Keratinocyte (primary cell): ENCODE data around the gene MYMK. TPM values are rescaled to one million over a fixed set of nuclear protein-coding genes. Genes with fewer than 3 reads are reported as not detected.

Experiments
- DNase-seq: peaks from one replicate; pipeline ENCODE4 v3.0.0-alpha.2; 2011; ENCODE audit warnings: low read depth, missing footprints, low spot score
- FAIRE-seq: peaks from 2 replicates; lab custom pipeline; 2011; peaks lifted over from hg19 to GRCh38; lab: Jason Lieb, UNC
- H2AFZ ChIP-seq: 2 replicates; pipeline ENCODE4 v1.6.0; 2012; ENCODE audit warnings: low read length, control low read depth, inconsistent platforms; ENCODE audit not compliant: control insufficient read depth
- H3K27ac ChIP-seq: 2 replicates; pipeline ENCODE4 v1.5.1; 2011; ENCODE audit warnings: low read length; ENCODE audit not compliant: control insufficient read depth, insufficient read depth
- H3K27me3 ChIP-seq: 3 replicates; pipeline ENCODE4 v1.6.0; 2011; ENCODE audit warnings: low read length; ENCODE audit not compliant: control insufficient read depth, insufficient read depth; ENCODE audit errors: extremely low read depth
- H3K36me3 ChIP-seq, 2 experiments: 2 replicates in 1 of 2; 3 replicates in 1 of 2; pipeline ENCODE4 v1.5.1; 2011; ENCODE audit warnings: low read length in 2 of 2, mild to moderate bottlenecking in 1 of 2; ENCODE audit not compliant: control insufficient read depth in 2 of 2, insufficient read depth in 2 of 2; ENCODE audit errors: extremely low read depth in 1 of 2
- H3K4me1 ChIP-seq: 3 replicates; pipeline ENCODE4 v1.5.1; 2011; ENCODE audit warnings: low read length; ENCODE audit not compliant: control insufficient read depth, insufficient read depth; ENCODE audit errors: extremely low read depth
- H3K4me2 ChIP-seq: 3 replicates; pipeline ENCODE4 v1.6.0; 2011; ENCODE audit warnings: low read depth, low read length; ENCODE audit not compliant: control insufficient read depth, insufficient read depth; ENCODE audit errors: extremely low read depth
- H3K4me3 ChIP-seq, 3 experiments: fragments of 200-600 bp in 1 of 3; sonication (generic) in 1 of 3; 2 replicates in 2 of 3; 3 replicates in 1 of 3; pipeline ENCODE4 v1.5.1; 2011 to 2016; ENCODE audit warnings: low read length in 3 of 3, mild to moderate bottlenecking in 3 of 3, control low read depth in 2 of 3, inconsistent platforms in 1 of 3, low read depth in 1 of 3, mixed read lengths in 1 of 3, mixed run types in 1 of 3, moderate library complexity in 1 of 3; ENCODE audit not compliant: control insufficient read depth in 2 of 3, insufficient read depth in 2 of 3; ENCODE audit errors: extremely low read depth in 1 of 3
- H3K79me2 ChIP-seq: 2 replicates; pipeline ENCODE4 v1.6.0; 2012; ENCODE audit warnings: low read length; ENCODE audit not compliant: control insufficient read depth, insufficient read depth
- H3K9ac ChIP-seq: 3 replicates; pipeline ENCODE4 v1.6.0; 2011; ENCODE audit warnings: low read length; ENCODE audit not compliant: control insufficient read depth, insufficient read depth; ENCODE audit errors: extremely low read depth
- H3K9me1 ChIP-seq: 3 replicates; pipeline ENCODE4 v1.6.0; 2011; ENCODE audit warnings: low read length; ENCODE audit not compliant: control insufficient read depth, insufficient read depth; ENCODE audit errors: extremely low read depth
- H3K9me3 ChIP-seq: 2 replicates; pipeline ENCODE4 v1.5.1; 2012; ENCODE audit warnings: low read depth, low read length; ENCODE audit not compliant: control insufficient read depth
- H4K20me1 ChIP-seq: 3 replicates; pipeline ENCODE4 v1.6.0; 2011; ENCODE audit warnings: low read length; ENCODE audit not compliant: control insufficient read depth, insufficient read depth; ENCODE audit errors: extremely low read depth
- EZH2 ChIP-seq: IDR thresholded peaks from one replicate; pipeline ENCODE4 v1.6.1; 2012; ENCODE audit warnings: inconsistent platforms, mild to moderate bottlenecking, low read length, moderate library complexity
- dilution Hi-C: fragments of 300-500 bp; cut with MboI; formaldehyde crosslinking; loops from one replicate; pipeline ENCODE4 v1.7.0; 2020; ENCODE audit warnings: low sequenced_read_pairs; ENCODE audit not compliant: extremely low pct_ligation_motif_present
- polyA plus RNA-seq, 5 experiments: library from polyadenylated mRNA; depleted of rRNA in 3 of 5; stranded (reverse) in 3 of 5; stranded (forward) in 1 of 5; unstranded in 1 of 5; fragments of >200 nt; gene quantifications; 1 replicate in 1 of 5; 2 replicates in 3 of 5; 3 replicates in 1 of 5; pipeline versions ENCODE4 v1.2.1 to v1.2.3, GENCODE V29; 2011 to 2012; ENCODE audit warnings: missing spikeins in 2 of 5, low read depth in 1 of 5, low replicate concordance in 1 of 5
- TF ChIP-seq, protein P1 (sequence below), 3 experiments: IDR thresholded peaks in 1 of 3; conservative IDR thresholded peaks in 1 of 3; optimal IDR thresholded peaks in 1 of 3; 2 replicates in 2 of 3; 3 replicates in 1 of 3; pipeline versions ENCODE3 to v1.5.1; 2011; ENCODE audit warnings: low read length in 3 of 3, mild to moderate bottlenecking in 3 of 3, moderate library complexity in 2 of 3, control low read depth in 1 of 3, inconsistent platforms in 1 of 3; ENCODE audit not compliant: insufficient read depth in 2 of 3; ENCODE audit errors: extremely low read depth in 1 of 3

MYMK gene
- polyA plus RNA-seq, 1 donor (not counting 4 experiments of a cell fraction or from before 2014, with no cell fraction given), result not detected

- H3K27ac ChIP-seq, result no peak overlapping the region
- peaks cover 9% of the 10 kb centered on the region for H3K4me1 ChIP-seq
- no peak overlapping the region for H3K4me2 ChIP-seq
- FAIRE-seq (no peak), DNase-seq (no peak)
- no peak overlapping the region for H2AFZ ChIP-seq
- H3K4me3 ChIP-seq, result no peak overlapping the region
- TF ChIP-seq, protein P1, sequence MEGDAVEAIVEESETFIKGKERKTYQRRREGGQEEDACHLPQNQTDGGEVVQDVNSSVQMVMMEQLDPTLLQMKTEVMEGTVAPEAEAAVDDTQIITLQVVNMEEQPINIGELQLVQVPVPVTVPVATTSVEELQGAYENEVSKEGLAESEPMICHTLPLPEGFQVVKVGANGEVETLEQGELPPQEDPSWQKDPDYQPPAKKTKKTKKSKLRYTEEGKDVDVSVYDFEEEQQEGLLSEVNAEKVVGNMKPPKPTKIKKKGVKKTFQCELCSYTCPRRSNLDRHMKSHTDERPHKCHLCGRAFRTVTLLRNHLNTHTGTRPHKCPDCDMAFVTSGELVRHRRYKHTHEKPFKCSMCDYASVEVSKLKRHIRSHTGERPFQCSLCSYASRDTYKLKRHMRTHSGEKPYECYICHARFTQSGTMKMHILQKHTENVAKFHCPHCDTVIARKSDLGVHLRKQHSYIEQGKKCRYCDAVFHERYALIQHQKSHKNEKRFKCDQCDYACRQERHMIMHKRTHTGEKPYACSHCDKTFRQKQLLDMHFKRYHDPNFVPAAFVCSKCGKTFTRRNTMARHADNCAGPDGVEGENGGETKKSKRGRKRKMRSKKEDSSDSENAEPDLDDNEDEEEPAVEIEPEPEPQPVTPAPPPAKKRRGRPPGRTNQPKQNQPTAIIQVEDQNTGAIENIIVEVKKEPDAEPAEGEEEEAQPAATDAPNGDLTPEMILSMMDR (optimal IDR thresholded peaks at IDR 0.05 in 1 of 3, IDR thresholded peaks at IDR 0.05 in 1 of 3, conservative IDR thresholded peaks at IDR 0.05 in 1 of 3; ENCODE audit: extremely low read depth in 1 of 3, insufficient read depth in 2 of 3, low read length in 3 of 3), result no peak
- dilution Hi-C loops, result no loop called here
- no peaks in the 10 kb centered on the region for H3K9me3 ChIP-seq
- no peaks in the 10 kb centered on the region for H3K79me2 ChIP-seq
- no peak overlapping the region for H3K9ac ChIP-seq
- H3K27me3 ChIP-seq, result peaks cover 57% of the 10 kb centered on the region
- H3K9me1 ChIP-seq, result no peaks in the 10 kb centered on the region
- H4K20me1 ChIP-seq, result no peaks in the 10 kb centered on the region
- no peaks in the 10 kb centered on the region for H3K36me3 ChIP-seq
Observed at GRCh38 chr9:133537257-133537656, 12.5 kb upstream of the MYMK start.

DNA sequence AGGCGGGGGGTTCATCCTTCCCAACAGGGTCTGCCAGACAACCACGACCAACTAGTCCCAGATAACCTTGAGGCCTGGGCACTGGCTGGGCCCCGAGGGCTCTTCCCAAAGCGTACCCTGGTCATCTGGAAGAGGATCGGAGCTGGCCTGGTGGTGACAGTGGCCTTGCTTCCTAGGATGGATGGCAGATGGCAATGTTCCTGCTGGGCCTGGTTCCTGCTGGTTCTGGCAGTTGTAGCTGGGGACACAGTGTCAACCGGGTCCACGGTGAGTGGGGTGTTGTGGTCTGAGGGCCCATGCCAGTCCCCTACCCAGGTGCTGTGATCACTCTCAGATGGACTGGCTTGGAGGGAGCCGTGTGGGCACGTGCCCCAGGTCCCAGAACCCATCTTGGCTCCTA is 11.8 kb upstream of the MYMK start:
- dilution Hi-C loops, result no loop called here
- DNase-seq (no peak), FAIRE-seq (no peak)
- Histone ChIP-seq H3K4me2 (no peak overlapping the region), H3K27me3 (peaks cover 57% of the 10 kb centered on the region), H3K4me3 (no peak overlapping the region), H3K9me3 (no peaks in the 10 kb centered on the region), H3K4me1 (peaks cover 9% of the 10 kb centered on the region), H3K9me1 (no peaks in the 10 kb centered on the region), H2AFZ (no peak overlapping the region), H3K79me2 (no peaks in the 10 kb centered on the region), H3K9ac (no peak overlapping the region), H3K27ac (no peak overlapping the region), H4K20me1 (no peaks in the 10 kb centered on the region), H3K36me3 (no peaks in the 10 kb centered on the region)
- TF ChIP-seq EZH2, result no peak
- TF ChIP-seq, protein P1 (optimal IDR thresholded peaks at IDR 0.05 in 1 of 3, IDR thresholded peaks at IDR 0.05 in 1 of 3, conservative IDR thresholded peaks at IDR 0.05 in 1 of 3; ENCODE audit: extremely low read depth in 1 of 3, insufficient read depth in 2 of 3, low read length in 3 of 3), result no peak
